ENCODE results near the gene ZGPAT.

DNA sequence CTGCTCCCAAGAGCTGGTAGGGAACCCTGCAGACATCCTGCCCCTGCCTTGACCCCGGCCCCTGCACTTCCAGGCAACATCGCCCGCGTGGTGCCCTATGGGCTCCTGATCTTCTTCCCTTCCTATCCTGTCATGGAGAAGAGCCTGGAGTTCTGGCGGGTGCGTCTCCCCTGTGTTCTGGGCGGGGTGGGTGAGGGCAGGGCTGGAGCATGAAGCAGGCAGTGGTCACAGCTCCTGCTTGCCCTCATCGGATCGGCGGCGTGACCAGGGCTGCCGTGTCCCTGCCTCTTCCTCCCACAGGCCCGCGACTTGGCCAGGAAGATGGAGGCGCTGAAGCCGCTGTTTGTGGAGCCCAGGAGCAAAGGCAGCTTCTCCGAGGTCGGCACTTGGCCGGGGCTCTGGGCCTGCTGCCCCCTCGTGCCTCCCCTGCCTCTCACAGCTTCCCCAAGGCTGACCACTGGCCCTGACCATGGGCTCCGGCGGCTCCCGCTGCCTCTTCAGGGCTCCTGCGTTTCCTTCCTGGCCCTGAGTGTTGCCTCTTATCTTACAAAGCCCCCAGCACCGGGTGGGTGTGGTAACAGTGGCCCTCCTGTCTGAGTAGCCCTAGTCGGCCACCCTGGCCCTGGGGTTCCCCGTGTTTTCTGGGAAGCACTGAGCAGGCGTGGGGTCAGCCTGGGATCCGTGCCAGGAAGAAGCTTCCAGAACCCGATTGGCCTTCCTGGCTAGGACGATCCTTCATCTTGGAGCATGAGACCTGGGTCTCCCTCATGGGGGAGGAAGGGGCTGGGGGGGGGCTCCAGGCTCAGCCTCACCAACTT, 19.4 kb upstream of the ZGPAT start:
- TF ChIP-seq, protein P1, sequence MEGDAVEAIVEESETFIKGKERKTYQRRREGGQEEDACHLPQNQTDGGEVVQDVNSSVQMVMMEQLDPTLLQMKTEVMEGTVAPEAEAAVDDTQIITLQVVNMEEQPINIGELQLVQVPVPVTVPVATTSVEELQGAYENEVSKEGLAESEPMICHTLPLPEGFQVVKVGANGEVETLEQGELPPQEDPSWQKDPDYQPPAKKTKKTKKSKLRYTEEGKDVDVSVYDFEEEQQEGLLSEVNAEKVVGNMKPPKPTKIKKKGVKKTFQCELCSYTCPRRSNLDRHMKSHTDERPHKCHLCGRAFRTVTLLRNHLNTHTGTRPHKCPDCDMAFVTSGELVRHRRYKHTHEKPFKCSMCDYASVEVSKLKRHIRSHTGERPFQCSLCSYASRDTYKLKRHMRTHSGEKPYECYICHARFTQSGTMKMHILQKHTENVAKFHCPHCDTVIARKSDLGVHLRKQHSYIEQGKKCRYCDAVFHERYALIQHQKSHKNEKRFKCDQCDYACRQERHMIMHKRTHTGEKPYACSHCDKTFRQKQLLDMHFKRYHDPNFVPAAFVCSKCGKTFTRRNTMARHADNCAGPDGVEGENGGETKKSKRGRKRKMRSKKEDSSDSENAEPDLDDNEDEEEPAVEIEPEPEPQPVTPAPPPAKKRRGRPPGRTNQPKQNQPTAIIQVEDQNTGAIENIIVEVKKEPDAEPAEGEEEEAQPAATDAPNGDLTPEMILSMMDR (IDR thresholded peaks at IDR 0.05): no peak
- no peak for TF ChIP-seq POLR2A (IDR thresholded peaks at IDR 0.05)
- TF ChIP-seq EP300 (IDR thresholded peaks at IDR 0.05): no peak

All from ovary (tissue), 3 donors.